Muscle of back (tissue), 11 donors: ENCODE data around the gene PODXL2. TPM values are rescaled to one million over a fixed set of nuclear protein-coding genes. Genes with fewer than 3 reads are reported as not detected.
A peak's percentile ranks its signal among the peaks of the same experiment; 100 is the strongest.
"Not testable (repeated sequence)": the region's sequence is repeated elsewhere in the genome, so short reads cannot be mapped to it uniquely, and the experiment has no call there.

ENCODE experiments used
- DNase-seq, 3 donors: peaks; one replicate each; pipeline versions ENCODE4 v3.0.0 to v3.0.0-alpha.2; 2013
- polyA plus RNA-seq, 10 donors: library from polyadenylated mRNA; unstranded; fragments of 120-200 nt; gene quantifications; one replicate each; pipeline ENCODE4 v1.2.1, GENCODE V29; 2013; ENCODE audit not compliant: insufficient read length in 10 of 10

The PODXL2 gene
- polyA plus RNA-seq, 10 donors, result 4.6 to 9.7 (median 6.1) TPM

GRCh38 chr3:127688022-127688415, 59.0 kb downstream of the PODXL2 start:
- no peak for DNase-seq

- DNase-seq, result peak in 2 of 3 donors; percentile 62 to 76
Observed at GRCh38 chr3:127688416-127689265, 59.7 kb downstream of the PODXL2 start.

- no peak for DNase-seq
Observed at GRCh38 chr3:127689266-127689860, 60.4 kb downstream of the PODXL2 start.

GRCh38 chr3:127690106-127690505, 61.1 kb downstream of the PODXL2 start:
- peak in 2 of 3 donors; percentile 44 to 45 for DNase-seq

- peak in 1 of 3 donors; percentile 58 for DNase-seq
Observed at GRCh38 chr3:127690823-127691452, 62.0 kb downstream of the PODXL2 start.

- DNase-seq, result no peak
Observed at GRCh38 chr3:127691489-127691888, 62.5 kb downstream of the PODXL2 start.

- no peak for DNase-seq
Observed at GRCh38 chr3:127691974-127692373, 63.0 kb downstream of the PODXL2 start.

- no peak for DNase-seq
Observed at GRCh38 chr3:127692501-127693335, 63.7 kb downstream of the PODXL2 start.

- DNase-seq, result no peak
Observed at GRCh38 chr3:127693336-127693843, 64.4 kb downstream of the PODXL2 start.

- no peak for DNase-seq
Observed at GRCh38 chr3:127694467-127695215, 65.7 kb downstream of the PODXL2 start.

- peak; percentile 92 to 98 (median 93) for DNase-seq
Observed at GRCh38 chr3:127697551-127698240, 68.7 kb downstream of the PODXL2 start.

- DNase-seq, result peak in 1 of 3 donors; percentile 47
Observed at GRCh38 chr3:127698286-127698685, 69.3 kb downstream of the PODXL2 start.

GRCh38 chr3:127698691-127699415, 69.9 kb downstream of the PODXL2 start:
- peak; percentile 46 to 86 (median 53) for DNase-seq

- DNase-seq, result no peak
Observed at GRCh38 chr3:127699416-127700300, 70.7 kb downstream of the PODXL2 start.

GRCh38 chr3:127700406-127700805, 71.4 kb downstream of the PODXL2 start:
- DNase-seq, result no peak

- DNase-seq, result peak in 1 of 3 donors; percentile 63
Observed at GRCh38 chr3:127701280-127701911, 72.4 kb downstream of the PODXL2 start.

GRCh38 chr3:127702151-127702578, 73.2 kb downstream of the PODXL2 start:
- DNase-seq, result no peak

- not testable (repeated sequence) for DNase-seq
Observed at GRCh38 chr3:127704840-127705239, 75.9 kb downstream of the PODXL2 start.
